Jurkat, Clone E6-1 (cell line): ENCODE measurements around the gene R3HDM1.
"Not testable (repeated sequence)": the region's sequence is repeated elsewhere in the genome, so short reads cannot be mapped to it uniquely, and the experiment has no call there.

Experiments used
- DNase-seq: peaks from one replicate; pipeline ENCODE4 v3.0.0-alpha.2; 2011; ENCODE audit warnings: low read depth, low spot score
- H3K4me3 ChIP-seq: 2 replicates; pipeline ENCODE4 v1.5.1; 2011; ENCODE audit warnings: mild to moderate bottlenecking, low read length, control low read depth, moderate library complexity

The R3HDM1 gene

DNA sequence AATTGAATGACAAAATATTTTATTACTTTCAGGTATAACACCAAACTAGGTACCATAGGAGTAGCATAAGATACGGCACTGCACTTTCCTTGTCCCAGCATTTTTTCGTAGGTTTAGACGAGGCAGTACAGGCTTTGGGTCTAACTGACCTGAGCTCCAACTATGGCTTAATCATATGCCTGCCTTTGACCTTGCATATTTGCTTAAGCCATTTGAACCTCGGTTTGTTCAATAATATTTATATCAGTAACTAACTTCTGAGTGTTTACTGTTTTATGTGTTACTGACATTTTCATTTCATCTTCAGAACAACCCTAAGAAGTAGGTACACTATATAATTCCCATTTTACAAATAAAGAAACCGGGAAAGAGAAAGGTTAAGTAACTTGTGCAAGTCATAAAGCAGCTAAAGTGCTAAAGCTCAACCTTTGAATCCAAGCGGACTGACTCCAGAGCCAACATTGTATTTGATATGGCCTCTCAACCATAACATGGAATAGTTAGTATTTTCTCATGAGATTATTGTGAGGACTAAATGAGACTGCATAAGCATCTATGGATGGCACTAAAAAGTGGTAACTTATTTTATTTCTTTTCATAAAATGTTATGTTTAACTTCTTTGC is 104.0 kb downstream of the R3HDM1 start:
- H3K4me3 ChIP-seq, result no peak overlapping the region
- DNase-seq, result no peak

DNA sequence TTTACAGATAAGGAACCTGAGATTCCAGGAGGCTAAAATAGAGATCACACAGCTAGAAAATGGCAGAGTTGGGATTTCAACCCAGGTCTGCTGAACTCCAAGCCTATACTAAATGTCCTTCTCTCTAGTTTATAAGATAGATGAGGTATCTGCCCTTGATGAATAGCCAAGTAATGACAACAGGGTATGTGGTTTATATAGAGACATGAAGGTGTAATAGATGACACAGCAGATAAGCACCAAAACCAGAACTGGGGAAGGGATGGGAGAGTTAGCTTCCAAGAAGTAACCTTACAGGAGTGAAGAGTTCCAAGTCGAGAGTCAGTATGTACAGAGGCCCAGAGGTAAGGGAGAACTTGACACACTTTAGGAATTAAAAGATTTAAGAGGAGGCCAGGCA is 105.7 kb downstream of the R3HDM1 start:
- H3K4me3 ChIP-seq, result no peak overlapping the region
- DNase-seq, result no peak

DNA sequence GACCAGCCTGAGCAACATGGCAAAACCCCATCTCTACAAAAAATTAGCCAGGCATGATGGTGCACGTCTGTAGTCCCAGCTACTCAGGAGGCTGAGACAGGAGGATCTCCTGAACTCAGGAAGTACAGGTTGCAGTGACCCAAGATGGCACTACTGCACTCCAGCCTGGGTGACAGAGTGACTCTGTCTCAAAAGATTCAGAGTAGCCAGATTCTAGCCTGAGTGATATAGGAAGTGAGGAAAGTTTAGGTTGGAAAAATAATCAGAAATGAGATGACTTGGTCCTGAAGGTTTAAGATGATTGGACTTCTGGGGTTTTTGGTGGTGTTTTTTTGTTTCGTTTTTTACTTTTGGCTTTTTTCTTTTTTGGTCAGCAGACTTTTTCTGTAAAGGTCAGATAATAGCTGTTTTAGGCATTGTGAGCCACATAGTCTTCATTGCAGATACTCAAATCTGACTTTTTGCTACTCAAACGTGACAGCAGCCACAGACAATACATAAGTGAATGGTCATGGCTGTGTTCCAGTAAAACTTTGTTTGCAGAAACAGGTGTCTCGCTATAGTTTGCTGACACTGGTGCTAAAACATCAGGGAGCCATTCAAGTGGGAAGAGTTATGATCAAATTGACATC is 106.3 kb downstream of the R3HDM1 start:
- no peak overlapping the region for H3K4me3 ChIP-seq
- DNase-seq, result no peak

DNA sequence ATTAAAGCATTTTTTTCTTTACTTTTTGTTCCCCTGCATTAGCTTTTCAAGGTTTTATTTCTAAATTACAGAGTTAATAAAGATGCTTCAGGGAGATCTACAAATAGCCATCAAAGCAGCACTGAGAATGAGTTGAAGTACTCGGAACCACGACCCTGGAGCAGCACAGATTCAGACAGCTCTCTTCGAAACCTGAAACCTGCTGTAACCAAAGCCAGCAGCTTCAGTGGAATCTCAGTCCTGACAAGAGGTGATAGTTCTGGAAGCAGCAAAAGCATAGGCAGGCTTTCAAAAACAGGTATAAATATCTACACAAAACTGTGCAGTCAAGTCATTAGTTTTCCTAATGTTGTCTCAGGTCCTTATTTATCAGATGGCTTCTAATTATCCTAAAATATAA is 107.5 kb downstream of the R3HDM1 start:
- DNase-seq, result no peak

DNA sequence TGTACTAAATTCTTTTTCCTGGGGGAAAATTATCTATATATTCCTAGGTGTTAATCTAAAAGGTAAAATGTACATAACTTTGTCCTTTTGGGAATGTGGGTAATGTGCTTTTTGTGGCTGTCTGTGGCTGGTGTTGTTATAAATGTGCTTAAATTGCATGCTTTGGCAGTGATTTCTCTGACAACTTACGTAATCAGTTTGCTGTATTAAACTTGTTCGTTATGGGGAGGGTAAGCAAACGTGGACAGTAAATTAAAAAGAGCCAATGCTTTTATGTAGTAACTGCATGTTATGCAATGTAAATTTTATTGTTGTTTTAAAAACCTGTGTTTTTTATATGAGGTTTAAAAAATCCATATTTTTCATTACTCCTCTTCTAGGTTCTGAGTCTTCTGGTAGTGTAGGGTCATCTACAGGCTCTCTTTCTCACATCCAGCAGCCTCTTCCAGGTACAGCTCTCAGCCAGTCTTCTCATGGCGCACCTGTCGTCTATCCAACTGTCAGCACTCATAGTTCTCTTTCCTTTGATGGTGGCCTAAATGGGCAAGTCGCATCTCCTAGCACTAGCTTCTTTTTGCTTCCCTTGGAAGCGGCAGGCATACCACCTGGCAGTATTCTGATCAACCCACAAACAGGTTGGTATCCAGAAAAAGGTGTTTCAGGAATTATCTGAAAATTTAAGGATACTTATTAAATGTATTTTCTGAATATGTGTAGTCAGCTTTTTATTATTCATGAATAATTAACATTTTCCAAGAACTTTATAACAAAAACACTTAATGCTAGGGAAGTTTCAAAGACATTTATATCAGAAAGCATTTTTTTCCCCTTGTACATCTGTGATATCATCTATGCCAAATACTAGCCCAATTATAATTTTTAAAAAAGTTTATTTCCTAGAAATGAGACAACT is 110.1 kb downstream of the R3HDM1 start:
- DNase-seq, result no peak
- no peak overlapping the region for H3K4me3 ChIP-seq

More for the DNA sequence above, 107.5 kb downstream of the R3HDM1 start:
- no peak overlapping the region for H3K4me3 ChIP-seq

DNA sequence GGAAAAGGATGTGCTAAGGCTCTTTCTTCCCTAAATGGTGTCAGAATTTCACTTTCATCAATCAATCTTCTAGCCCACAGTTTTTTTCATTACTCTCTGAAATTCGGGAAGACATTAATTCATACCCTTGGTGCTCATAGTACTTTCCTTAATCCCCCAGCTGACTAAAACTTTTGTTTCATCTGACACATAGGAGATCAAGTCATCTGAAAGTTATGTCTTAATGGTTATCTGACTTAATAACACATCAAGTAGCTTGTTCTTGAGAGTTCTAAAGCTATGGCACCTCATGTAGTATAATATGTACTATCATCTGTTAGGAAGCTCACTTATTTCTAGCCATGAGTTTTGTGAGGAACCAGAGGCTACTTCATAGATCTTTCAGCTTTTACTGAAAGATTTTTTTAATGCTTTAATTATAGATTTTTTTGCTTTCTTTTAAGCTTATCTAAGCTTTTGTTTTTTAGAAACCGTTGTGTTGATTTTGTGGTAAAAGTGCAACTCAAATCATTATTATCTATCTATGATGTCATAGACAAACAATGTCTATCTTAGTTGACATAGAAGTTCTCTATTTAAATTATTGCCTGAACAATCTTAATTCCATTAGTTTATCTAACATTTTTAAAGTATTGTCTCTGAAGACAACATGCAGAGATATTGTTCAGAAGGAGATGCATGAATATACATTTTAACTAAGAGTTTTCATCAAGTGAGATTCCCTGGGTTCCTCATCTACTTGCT is 116.7 kb downstream of the R3HDM1 start:
- no peak for DNase-seq
- no peak overlapping the region for H3K4me3 ChIP-seq

DNA sequence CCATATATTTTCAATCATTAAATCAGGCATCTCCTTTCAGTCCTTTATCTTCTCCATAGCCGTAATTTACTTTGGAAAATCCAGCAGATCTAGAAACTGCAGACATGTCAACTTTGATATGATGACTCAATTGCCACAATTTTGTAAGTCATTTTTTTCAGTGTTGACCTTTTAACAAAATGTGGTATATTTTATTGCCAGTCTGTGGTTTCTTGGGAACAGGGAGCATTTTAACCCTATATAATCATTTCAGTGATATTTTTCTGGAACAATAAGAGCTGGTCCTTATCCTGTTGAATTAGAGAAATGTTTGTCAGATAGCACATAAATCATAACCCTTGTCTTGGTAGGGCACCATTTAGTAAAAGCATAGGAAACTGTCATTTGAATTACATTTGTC is 119.4 kb downstream of the R3HDM1 start:
- no peak for DNase-seq
- H3K4me3 ChIP-seq, result no peak overlapping the region

DNA sequence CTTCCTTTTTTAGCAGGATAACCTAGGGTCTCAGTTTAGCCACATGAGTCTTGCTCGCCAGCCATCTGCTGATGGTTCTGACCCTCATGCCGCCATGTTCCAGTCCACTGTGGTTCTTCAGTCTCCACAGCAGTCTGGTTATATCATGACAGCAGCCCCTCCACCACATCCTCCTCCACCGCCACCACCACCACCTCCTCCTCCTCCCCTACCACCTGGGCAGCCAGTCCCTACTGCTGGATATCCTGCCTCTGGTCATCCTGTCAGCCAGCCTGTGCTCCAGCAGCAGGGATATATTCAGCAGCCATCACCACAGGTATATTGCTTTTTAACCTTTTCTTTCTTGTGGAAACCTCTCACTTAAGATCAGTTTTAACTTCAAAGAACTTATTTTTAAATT is 120.4 kb downstream of the R3HDM1 start:
- DNase-seq, result no peak

DNA sequence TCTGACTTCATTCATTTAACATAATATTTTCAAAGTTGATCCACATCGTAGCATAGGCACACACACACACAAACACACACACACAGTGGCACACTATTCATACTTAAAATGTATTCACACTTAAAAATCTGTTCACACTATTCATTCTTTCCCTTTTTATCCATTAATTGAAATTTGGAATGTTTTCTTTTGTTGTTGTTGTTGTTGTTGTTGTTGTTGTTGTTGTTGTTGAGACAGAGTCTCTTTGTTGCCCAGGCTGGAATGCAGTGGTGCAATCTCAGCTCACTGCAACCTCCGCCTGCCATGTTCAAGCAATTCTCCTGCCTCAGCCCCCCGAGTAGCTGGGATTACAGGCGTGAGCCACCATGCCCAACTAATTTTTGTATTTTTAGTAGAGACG is 123.0 kb downstream of the R3HDM1 start:
- DNase-seq, H3K4me3 ChIP-seq: not testable (repeated sequence)

More for the DNA sequence above, 120.4 kb downstream of the R3HDM1 start:
- no peak overlapping the region for H3K4me3 ChIP-seq

DNA sequence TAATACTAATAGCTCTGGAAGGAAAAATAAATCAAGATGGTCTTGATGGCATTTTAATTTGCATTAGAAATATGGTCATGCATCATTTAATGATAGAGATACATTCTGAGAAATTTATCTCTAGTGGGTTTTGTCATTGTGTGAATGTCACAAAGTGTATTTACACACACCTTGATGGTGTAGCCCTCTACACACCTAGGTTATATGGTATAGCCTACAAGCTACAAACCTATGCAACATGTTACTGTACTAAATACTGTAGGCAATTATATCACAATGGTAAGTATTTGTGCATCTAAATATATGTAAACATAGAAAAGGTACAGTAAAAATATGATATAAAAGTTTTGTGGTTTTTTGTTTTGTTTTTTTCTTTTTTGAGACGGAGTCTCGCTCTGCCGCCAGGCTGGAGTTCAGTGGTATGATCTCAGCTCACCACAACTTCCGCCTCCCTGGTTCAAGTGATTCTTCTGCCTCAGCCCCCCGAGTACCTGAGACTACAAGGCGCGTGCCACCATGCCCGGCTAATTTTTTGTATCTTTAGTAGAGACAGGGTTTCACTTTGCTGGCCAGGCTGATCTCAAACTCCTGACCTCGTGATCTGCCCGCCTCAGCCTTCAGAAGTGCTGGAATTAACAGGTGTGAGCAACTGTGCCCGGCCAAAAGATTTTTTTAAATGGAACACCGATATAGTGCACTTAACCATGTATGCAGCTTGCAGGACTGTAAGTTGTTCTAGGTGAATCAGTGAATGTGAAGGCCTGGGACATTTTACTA is 126.7 kb downstream of the R3HDM1 start:
- DNase-seq, result peak; percentile 77
- peak overlapping the region; percentile 24 for H3K4me3 ChIP-seq

DNA sequence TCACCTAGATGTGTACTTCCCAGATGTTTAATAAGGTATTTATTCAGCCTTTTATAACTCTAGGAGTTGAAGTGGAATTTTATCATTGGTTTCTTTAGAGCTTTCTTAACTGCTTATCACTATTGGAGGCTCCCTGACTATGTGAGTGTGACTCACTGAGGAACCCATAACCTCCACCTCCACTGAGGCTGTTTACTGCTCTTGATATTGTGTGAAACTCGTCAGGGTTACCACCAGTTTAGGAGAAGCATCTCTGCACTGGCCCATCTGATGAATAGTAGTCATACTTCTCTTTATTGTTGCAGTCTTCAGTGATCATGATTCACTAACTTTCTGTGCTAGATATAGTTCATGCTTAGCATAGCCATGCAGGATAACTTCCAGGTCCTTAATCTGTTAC is 130.8 kb downstream of the R3HDM1 start:
- no peak for DNase-seq
- H3K4me3 ChIP-seq, result no peak overlapping the region

DNA sequence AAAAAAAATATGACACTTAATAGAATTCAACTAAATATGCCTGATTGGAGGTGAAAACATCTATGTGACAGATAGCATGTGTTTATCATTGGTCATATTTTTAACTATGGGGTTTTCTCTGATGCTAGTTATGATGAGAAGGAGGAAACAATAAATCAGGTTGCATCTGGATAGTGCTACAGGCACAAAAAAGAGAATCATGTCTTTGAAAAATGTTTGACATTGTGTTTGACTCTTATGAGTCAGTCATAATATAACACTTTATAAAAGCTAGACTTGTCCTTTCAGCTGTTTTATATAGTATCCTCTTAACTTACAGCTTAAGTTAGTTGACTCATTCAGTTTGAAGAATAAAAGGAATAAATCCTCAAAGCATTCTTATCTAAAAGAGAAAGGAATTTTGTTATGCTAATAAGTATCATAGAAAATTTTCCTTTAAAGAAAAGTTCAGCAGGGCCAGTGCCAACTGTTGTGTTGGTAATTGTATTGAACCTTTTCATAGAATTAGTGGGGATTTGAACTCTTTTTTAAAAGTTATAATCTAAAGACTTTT is 131.9 kb downstream of the R3HDM1 start:
- no peak overlapping the region for H3K4me3 ChIP-seq
- no peak for DNase-seq

DNA sequence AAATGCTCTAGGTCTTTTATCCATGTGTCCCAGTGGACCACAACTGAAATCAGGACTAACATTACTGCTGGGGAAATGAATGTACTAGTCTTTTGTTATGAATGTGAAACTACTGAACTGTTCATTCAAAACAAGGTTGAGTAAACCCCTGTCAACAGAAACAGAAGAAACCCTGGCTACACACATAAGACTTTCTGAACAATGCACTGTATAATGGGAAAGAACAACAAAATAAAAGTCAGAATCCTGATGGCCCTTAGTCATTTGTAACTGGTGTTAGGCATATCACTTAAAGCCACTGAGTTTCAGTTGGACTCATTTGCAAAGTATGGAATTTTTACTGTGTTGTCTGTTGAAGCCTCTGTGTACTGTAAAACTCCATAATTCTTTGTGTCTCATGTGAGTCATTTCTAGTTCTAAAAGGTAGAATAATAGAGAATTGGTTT is 133.4 kb downstream of the R3HDM1 start:
- no peak overlapping the region for H3K4me3 ChIP-seq
- DNase-seq, result no peak

DNA sequence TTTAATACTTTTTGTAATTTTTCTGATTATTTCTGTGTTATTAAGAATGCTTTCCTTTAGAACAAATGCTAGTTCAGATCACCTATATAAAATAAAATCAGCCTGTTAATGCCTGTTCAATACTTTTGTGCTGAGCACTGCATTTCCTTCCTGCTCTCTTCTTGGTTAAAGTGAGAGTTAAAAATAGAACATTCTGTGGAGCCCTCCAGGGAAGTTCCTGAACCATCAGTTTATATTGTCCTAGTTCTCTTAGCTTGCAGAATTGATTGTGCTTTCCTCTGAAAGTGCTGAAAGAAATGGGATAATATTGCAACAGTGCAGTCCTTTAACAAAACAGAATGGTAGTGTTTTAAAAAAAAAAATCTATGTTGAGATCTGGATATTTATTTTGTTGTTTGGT is 135.8 kb downstream of the R3HDM1 start:
- no peak for DNase-seq
- no peak overlapping the region for H3K4me3 ChIP-seq

DNA sequence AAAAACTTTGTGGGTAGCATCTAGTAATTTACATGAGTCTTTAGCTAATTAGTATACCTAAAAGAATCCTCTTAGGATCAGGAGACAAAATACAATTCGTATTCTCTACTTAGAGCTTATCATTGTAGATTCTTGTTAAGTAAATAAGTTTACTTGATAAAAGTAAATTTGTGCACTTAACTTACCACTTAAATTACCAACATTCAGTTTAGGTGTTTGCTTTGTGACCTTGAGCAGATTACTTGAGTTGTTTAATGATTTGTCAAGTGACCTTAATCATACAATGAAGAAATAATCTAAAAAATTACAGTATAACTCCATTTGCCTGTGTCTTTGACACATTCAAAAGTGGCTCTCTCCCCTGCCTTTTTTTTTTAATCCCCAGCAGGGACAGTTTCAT is 143.2 kb downstream of the R3HDM1 start:
- H3K4me3 ChIP-seq, result no peak overlapping the region
- no peak for DNase-seq

DNA sequence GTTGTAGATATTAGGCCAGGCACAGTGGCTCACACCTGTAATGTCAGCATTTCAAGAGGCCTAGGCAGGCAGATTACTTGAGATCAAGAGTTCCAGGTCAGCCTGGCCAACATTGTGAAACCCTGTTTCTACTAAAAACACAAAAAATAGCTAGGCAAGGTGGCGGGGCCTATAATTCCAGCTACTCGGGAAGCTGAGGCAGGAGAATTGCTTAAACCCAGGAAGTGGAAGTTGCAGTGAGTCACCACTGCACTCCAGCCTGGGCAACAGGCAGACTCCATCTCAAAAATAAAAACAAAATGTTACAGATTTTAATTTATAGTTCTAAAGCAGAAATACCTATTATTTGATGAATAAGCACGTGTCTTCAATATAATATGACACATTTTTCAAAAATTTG is 144.7 kb downstream of the R3HDM1 start:
- DNase-seq, result no peak

DNA sequence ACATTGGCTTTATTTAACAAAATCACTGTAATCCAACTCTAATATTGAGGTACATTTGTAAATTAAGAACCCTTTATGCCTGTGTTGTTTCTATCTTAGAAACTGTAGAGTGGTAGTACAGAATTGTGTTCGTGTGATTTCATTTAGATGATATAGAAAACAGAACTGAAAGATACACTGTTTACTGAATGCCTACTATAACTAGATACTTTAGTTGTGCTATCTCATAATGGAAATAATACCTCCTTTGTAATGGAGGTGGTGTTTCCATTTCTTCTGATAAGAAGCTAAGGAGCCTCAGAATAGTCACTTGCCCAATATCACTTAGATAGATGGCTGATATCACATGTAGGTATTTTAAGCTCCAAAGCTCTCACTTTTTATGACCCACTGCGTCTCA is 147.8 kb downstream of the R3HDM1 start:
- no peak for DNase-seq
- no peak overlapping the region for H3K4me3 ChIP-seq

More for the DNA sequence above, 144.7 kb downstream of the R3HDM1 start:
- H3K4me3 ChIP-seq, result no peak overlapping the region

DNA sequence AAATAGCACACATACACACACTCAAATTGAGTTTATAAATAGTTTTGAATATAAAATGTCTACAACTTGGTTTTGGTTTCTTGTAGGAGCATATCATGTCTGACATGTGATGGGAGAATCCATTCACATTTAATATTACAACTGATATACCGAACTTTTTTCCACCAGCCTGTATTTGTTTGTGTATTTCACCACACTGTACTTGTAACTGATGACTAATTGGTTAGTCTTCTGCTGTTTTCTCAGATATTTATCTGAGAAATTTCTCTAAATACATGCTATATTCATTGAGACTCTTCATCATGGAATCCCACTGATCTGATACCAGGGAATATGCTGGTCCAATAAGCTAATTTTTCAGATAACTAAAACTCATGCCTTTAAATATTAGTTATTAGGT is 154.1 kb downstream of the R3HDM1 start:
- DNase-seq, result no peak
- H3K4me3 ChIP-seq, result no peak overlapping the region
